ENCODE measurements around the gene TOX2. TPM values are rescaled to one million over a fixed set of nuclear protein-coding genes. Genes with fewer than 3 reads are reported as not detected.

The TOX2 gene
- total RNA-seq, 1 experiment from 2014 or later = 117 TPM

- H3K36me3 ChIP-seq (ENCODE audit: insufficient read depth, low read length, poor library complexity, severe bottlenecking) = no peaks in the 10 kb centered on the region
- BruUV-seq (replicated peaks) = no TSS peak
- no peak for TF ChIP-seq CTCF (conservative IDR thresholded peaks at IDR 0.05; ENCODE audit: low read depth, low read length)
- TF ChIP-seq EZH2 (IDR thresholded peaks at IDR 0.05; ENCODE audit: borderline replicate concordance, low read depth, low read length, poor library complexity, severe bottlenecking) = no peak
- no peak overlapping the region for H3K4me3 ChIP-seq (ENCODE audit: low read depth, low read length, poor library complexity, severe bottlenecking)
- no peak for DNase-seq (ENCODE audit: low spot score)
- H3K27me3 ChIP-seq (replicated peaks; ENCODE audit: insufficient read depth, low read depth, low read length, poor library complexity) = no peaks in the 10 kb centered on the region
- CTCF ChIA-PET = no interaction called here
- no peaks in the 10 kb centered on the region for H3K4me1 ChIP-seq (ENCODE audit: insufficient read depth, low read length, poor library complexity, severe bottlenecking)
- no peaks in the 10 kb centered on the region for H3K9me3 ChIP-seq (ENCODE audit: low read depth, low read length, poor library complexity, severe bottlenecking)
- intact Hi-C loops (cut with micrococcal nuclease; ENCODE audit: unreplicated experiment) = no loop called here
- no peak overlapping the region for H3K27ac ChIP-seq (ENCODE audit: low read depth, low read length, poor library complexity, severe bottlenecking)
- POLR2A ChIA-PET (ENCODE audit: low non-redundant PET) = no interaction called here
Observed at GRCh38 chr20:43996240-43996930, 81.7 kb downstream of the TOX2 start.

DNA sequence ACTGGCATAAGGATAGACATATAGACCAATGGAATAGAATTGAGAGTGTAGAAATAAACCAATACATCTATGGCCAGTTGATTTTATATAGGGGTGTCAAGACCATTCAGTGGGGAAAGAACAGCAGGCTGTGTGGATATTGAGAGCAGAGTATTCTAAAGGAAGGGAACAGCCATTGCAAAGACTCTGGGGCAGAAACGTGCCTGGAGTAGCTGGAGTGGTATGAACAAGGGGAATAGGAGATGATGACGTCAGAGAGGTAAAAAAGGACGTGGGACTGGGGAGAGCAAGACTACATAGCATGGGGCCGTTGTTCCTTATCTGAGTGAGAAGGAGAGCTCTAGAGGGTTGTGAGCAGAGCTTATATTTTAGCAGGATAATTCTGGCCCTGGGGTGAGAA lies 85.2 kb downstream of the TOX2 start:
- intact Hi-C loops (cut with micrococcal nuclease; ENCODE audit: unreplicated experiment) = no loop called here
- TF ChIP-seq CTCF (conservative IDR thresholded peaks at IDR 0.05; ENCODE audit: low read depth, low read length) = no peak
- TF ChIP-seq EZH2 (IDR thresholded peaks at IDR 0.05; ENCODE audit: borderline replicate concordance, low read depth, low read length, poor library complexity, severe bottlenecking) = no peak
- DNase-seq (ENCODE audit: low spot score) = no peak
- Histone ChIP-seq H3K36me3 (ENCODE audit: insufficient read depth, low read length, poor library complexity, severe bottlenecking) (no peaks in the 10 kb centered on the region), H3K9me3 (ENCODE audit: low read depth, low read length, poor library complexity, severe bottlenecking) (no peaks in the 10 kb centered on the region), H3K27ac (ENCODE audit: low read depth, low read length, poor library complexity, severe bottlenecking) (no peak overlapping the region), H3K4me3 (ENCODE audit: low read depth, low read length, poor library complexity, severe bottlenecking) (no peak overlapping the region), H3K27me3 (replicated peaks; ENCODE audit: insufficient read depth, low read depth, low read length, poor library complexity) (no peaks in the 10 kb centered on the region), H3K4me1 (ENCODE audit: insufficient read depth, low read length, poor library complexity, severe bottlenecking) (no peaks in the 10 kb centered on the region)
- ChIA-PET POLR2A (ENCODE audit: low non-redundant PET) (no interaction called here), CTCF (no interaction called here)
- BruUV-seq (replicated peaks) = no TSS peak

- H3K27me3 ChIP-seq (replicated peaks; ENCODE audit: insufficient read depth, low read depth, low read length, poor library complexity) = no peaks in the 10 kb centered on the region
- no peak overlapping the region for H3K27ac ChIP-seq (ENCODE audit: low read depth, low read length, poor library complexity, severe bottlenecking)
- no TSS peak for BruUV-seq (replicated peaks)
- CTCF ChIA-PET = no interaction called here
- POLR2A ChIA-PET (ENCODE audit: low non-redundant PET) = no interaction called here
- no peak for DNase-seq (ENCODE audit: low spot score)
- H3K4me3 ChIP-seq (ENCODE audit: low read depth, low read length, poor library complexity, severe bottlenecking) = no peak overlapping the region
- no peaks in the 10 kb centered on the region for H3K4me1 ChIP-seq (ENCODE audit: insufficient read depth, low read length, poor library complexity, severe bottlenecking)
- H3K9me3 ChIP-seq (ENCODE audit: low read depth, low read length, poor library complexity, severe bottlenecking) = no peaks in the 10 kb centered on the region
- no peak for TF ChIP-seq EZH2 (IDR thresholded peaks at IDR 0.05; ENCODE audit: borderline replicate concordance, low read depth, low read length, poor library complexity, severe bottlenecking)
- no peak for TF ChIP-seq CTCF (conservative IDR thresholded peaks at IDR 0.05; ENCODE audit: low read depth, low read length)
- H3K36me3 ChIP-seq (ENCODE audit: insufficient read depth, low read length, poor library complexity, severe bottlenecking) = peaks cover 6% of the 10 kb centered on the region
- intact Hi-C loops (cut with micrococcal nuclease; ENCODE audit: unreplicated experiment) = no loop called here
Observed at GRCh38 chr20:44001667-44002596, 87.3 kb downstream of the TOX2 start.

Measured in A673 (cell line).